Upper lobe of left lung (tissue), 4 donors: ENCODE data around the gene MAMSTR.

Source experiments
- CTCF ChIP-seq, 6 experiments: fragments of 450-650 bp in 4 of 6; fragments of 200-600 bp in 2 of 6; sonication (generic) in 2 of 6; IDR thresholded peaks; one replicate each; pipeline ENCODE4 v1.5.1; 2016 to 2019; ENCODE audit warnings: antibody characterized with exemption in 6 of 6
- EP300 ChIP-seq, 4 donors: sonication (generic); formaldehyde crosslinking; IDR thresholded peaks; one replicate each; pipeline ENCODE4 v1.5.1; 2017; ENCODE audit warnings: antibody characterized with exemption in 4 of 4, control low read depth in 2 of 4
- POLR2A ChIP-seq, 4 donors: fragments of 450-650 bp; IDR thresholded peaks; one replicate each; pipeline ENCODE4 v1.5.1; 2016 to 2017; ENCODE audit warnings: antibody characterized with exemption in 4 of 4, mild to moderate bottlenecking in 2 of 4

- TF ChIP-seq POLR2A (IDR thresholded peaks at IDR 0.05) (no peak), EP300 (IDR thresholded peaks at IDR 0.05) (no peak), CTCF (IDR thresholded peaks at IDR 0.05) (no peak)
These were observed 25.9 kb upstream of the MAMSTR start for GRCh38 chr19:48745208-48745995.
